Measurements from ENCODE around the gene C3orf22.
"Not testable (repeated sequence)": the region's sequence is repeated elsewhere in the genome, so short reads cannot be mapped to it uniquely, and the experiment has no call there.

Gene C3orf22

DNA sequence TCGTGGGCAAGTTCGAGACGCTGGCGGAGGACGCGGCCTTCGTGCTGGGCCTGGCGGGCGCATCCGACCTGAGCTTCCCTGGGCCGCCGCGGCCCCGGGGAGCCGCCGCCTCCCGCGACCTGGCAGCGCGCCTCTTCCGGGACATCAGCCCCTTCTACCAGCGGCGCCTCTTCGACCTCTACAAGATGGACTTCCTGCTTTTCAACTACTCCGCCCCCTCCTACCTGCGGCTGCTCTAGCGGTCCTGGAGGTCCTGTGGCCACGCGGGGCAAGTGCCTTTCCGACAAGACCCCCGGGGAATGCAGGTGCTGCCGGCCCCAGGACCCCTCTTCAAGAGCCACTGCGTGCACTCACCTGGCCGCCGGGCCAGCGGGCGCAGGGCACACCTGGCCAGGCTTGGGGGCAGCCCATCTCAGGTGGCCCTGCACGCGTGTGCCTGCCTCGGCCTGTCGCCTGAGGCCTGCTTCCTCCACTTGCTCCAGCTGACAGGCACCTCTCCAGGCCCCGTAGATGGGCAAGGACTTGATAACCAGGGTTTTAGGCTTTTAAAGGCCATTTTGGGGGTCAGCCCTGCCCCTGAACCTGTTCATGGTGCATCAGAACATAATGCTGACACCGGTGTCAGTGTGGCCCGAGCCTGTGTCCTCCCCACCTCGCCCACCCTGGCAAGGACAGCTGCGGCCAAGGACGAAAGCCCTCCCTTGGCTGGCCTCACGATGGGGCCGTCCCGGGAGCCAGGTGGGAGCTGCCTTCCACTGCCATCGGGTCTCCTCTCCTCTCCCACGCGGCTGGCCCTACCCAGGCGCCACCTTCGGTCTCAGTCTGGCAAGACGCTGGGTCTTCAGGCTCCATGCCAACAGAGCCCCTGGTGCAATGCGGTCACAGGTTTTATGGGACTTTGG is 16.1 kb downstream of the C3orf22 start:
- no peak for DNase-seq

DNA sequence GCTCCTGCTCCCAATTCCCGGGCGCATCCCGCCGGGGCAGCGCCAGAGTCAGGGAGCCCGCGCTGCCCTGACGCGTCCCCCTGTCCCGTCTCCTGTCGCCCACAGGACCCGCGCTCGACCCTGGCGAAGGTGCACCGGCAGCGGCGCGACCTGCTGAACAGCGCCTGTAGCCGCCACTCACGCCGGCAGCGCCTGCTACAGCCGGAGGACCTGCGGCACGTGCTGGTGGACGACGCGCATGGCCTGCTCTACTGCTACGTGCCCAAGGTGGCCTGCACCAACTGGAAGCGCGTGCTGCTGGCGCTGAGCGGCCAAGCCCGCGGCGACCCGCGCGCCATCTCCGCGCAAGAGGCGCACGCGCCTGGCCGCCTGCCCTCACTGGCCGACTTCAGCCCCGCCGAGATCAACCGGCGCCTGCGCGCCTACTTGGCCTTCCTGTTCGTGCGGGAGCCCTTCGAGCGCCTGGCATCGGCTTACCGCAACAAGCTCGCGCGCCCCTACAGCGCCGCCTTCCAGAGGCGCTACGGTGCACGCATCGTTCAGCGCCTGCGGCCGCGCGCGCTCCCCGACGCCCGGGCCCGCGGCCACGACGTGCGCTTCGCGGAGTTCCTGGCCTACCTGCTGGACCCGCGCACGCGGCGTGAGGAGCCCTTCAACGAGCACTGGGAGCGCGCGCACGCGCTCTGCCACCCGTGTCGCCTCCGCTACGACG is 16.9 kb downstream of the C3orf22 start:
- no peak for DNase-seq

DNA sequence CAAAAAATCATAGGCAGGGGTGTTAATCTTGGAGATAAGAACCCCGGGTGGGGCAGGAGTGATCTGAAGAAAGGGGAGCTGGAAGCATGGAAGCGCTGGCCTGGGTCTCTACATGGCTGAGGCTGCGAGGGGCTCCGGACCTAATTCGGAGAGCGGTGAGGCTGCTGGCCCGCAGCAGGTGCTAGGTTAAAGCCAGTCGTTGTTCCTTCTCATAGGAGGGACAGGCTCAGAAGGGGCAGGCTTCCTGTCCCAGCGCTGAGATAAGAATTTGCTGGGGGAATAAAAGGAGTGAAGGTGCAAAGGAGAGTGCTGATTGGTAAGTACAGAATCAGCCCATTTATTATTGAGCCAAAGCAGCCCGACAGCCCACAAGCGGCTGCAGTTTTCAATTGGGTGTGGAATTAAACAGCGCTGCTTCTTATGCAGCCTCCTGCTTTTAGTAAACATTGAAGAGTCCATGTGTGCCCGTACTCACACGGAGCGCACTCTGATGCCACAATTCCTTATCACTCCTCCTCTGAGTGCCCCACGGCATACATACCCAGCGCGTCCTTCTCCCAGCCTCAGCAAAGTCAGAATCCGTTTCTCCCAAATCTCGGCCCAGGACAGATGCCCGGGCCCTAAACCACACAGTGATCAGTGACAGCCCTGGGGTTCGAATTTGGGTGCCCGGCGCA is 17.6 kb downstream of the C3orf22 start:
- DNase-seq: no peak

DNA sequence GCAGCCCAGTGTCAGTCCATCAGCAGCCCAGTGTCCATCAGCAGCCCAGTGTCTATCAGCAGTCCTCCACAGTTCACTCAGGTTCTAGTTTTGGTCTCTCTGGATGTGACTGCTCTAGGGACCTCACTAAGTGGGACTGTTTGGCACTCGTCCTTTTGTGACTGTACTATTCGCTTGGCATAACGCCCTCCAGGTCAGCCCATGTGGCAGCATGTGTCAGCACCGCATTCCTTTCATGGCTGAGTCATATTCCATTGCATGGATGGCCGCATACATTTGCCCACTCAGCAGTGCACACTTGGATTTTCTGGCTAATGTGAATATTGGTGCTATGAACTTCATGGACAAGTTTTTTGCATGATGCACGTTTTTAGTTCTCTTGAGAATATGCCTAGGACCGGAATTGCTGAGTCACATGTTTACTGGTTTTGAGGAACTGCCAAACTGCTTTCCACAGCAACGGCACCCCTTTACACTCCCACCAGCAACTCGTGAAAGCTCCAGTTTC is 18.3 kb downstream of the C3orf22 start:
- no peak for DNase-seq

DNA sequence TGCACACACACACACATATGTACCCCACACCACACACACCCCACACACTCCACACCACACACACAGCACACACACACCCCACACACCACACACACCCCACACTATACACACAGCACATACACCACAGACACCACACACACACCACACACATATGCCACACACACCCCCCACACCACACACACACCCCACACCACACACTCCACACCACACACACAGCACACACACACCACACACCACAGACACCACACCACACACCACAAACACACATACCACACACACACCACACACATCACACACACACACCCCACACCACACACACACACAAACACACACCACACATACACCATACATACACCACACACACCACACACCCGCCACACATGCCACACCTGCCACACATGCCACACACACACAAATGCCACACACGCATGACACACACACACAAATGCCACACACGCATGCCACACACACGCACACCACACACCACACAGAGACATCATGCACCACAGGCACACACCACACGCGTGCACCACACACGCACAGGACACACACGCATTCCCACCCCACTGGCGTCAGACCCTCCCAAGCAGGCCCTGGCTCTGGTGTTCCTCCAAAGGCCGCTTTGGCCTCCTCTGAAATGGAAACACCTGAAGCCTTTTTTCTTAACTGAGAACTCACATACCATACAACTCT is 19.0 kb downstream of the C3orf22 start:
- DNase-seq: no peak

DNA sequence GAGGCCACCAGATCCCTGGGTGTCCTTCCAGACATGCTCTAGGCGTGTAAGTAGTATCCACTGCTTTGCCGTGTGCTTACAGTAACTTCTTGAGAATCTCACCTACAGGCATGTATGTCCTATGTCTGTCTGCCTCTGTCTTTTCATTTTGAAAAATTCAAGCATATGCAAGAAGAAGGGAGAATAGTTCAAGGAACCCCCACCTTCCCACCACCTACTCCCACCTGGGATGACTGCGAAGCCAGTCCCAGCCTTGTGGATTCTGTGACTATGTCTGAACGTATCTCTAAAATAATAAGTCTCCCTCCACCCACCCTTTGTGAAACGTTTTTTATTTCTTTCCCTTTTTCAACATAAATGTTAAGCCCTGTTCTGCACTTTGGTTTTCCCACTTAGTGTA is 19.8 kb downstream of the C3orf22 start:
- no peak for DNase-seq

DNA sequence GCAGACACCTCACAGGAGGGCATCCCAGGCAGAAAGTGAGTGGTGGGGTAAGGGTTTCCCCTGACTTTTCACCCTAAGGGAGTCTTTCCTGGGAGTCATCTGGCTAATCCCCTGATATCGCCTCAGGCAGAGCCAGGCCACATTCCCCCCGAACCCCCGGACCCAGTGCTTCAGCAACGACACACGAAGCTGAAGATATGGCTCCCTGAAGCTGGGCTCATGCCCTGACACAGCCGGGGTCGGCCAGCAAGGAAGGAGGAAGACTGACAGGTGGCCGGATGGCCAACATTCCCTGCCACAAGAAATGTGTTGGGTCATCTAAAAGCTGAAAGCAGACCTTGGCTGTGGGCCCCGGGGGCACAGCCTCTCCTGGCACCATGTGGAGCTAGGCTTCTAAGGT is 20.4 kb downstream of the C3orf22 start:
- no peak for DNase-seq

DNA sequence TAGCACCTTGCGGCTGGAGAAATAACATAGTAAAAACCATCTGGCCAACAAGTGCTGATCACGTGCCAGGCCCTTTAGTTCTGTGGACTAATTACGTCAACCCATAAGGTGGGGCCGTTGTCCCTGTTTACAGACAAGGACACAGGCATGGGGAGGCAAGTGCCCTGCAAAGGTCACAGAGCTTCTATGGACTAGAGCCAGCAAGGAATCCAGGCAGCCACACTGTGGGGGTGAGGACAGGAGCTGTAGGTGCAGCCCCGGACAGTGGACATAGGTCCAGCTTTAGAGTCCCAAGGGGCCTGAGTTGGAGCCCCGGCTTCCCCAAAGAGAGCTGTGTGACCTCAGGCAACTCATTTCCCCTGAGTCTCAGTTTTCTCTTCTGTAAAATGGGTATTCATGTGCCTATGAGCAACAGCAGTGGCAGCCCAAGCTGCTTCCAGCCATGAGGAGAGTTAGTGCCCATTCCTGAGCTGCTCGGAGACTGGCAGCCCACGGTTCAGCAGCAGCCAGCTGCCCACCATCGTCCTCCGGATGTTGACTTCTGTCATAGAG is 20.9 kb downstream of the C3orf22 start:
- DNase-seq: no peak

DNA sequence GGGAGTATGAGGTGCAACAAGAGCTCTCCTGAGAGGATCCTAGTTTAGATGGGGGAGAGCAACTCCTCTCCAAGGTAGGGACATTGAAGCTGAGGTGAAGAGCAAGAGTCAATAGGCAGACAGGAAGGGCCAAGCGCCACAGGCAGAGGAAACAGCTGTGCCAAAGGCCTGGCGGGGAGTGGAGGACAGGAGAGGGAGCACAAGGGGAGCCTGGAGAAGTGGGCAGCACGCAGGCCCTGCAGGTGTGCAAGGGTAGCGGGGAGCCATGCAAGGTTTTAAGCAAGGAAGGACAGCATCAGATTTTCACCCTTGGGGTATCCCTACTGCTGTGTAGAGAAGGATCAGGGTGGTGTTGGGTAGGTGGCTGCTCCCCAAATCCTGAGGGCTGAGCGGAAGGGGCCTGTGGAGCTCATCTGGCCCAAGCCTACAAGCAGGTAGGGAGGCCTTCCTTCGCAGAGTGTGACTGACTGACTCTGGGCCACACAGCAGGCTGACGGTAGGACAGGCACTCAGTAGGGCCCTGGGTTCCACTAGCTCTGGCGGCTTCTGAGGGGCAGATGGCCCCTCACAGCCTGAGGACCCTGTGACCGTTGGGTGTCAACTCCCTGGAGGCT is 21.5 kb downstream of the C3orf22 start:
- DNase-seq: no peak

DNA sequence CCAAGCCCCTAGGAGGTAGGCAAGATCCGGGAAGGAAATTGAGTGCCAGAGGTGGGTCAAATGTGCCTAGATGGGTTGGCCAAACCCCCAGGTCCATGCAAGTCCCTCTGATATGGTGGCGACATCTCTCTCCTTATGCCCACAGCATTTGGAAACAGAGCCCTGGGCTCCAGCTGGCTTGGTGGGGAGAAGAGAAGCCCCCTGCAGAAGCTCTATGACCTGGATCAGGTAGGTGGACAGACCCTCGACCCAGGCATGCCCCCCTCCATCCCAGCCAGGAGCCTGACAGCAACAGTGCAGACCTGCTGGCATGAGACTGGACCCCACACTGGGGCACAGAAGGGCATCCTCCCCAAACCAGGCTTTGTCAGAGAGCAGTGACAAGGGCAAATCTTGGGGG is 22.6 kb downstream of the C3orf22 start:
- no peak for DNase-seq

DNA sequence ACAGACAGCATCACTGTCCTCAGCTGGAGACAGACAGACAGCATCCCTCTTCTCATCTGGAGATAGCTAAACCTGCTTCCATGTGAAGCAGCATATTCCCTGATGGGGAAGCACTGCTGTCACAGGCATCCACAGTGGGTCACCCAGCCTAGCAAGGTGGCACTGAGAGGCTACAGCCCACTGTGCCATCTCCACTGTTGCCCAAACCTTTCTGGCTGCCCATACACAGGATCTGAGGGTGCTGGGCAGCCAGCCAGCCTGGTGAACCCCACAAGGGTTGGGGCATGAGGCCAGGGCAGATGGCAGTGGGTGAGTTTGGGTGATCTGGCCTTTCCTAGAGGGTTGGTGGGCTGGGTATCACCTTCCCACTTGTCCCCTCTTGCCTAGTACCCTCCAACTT is 23.1 kb downstream of the C3orf22 start:
- no peak for DNase-seq

DNA sequence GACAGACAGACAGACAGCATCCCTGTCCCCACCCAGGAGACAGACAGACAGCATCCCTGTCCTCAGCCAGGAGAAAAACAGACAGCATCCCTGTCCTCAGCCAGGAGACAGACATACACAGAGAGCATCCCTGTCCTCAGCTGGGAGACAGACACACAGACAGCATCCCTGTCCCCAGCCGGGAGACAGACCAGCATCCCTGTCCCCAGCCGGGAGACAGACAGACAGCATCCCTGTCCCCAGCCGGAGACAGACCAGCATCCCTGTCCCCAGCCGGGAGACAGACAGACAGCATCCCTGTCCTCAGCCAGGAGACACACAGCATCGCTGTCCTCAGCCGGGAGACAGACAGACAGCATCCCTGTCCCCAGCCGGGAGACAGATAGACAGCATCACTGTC is 24.0 kb downstream of the C3orf22 start:
- DNase-seq: not testable (repeated sequence)

DNA sequence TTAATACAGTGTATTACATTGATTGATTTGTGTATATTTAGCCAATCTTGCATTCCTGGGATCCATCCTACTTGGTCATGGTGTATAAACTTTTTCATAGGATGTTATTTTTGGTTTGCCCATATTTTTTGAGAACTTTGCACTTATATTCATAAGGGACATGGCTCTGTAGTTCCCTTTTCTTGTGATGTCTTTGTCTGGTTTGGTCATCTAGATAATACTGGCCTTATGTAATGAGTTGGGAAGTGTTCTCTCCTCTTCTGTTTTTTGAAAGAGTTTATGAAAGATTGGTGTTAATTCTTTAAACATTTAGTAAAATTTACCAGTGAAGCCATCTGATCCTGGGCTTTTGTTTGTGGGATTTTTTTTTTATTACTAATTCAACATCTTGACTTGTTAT is 25.2 kb downstream of the C3orf22 start:
- no peak for DNase-seq

DNA sequence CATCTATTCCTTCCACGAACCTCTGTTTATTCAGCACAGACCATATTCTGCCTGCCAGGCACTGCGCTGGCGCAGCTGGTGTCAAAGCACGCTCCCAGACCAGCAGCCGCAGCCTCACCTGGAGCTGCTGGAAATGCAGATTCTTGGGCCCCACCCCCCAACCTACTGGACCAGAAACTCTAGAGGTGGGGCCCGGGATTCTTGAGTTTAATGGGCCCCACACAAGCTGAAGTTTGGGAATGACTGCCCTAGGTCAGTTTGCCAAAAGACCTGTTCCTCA is 27.7 kb downstream of the C3orf22 start:
- DNase-seq: no peak

DNA sequence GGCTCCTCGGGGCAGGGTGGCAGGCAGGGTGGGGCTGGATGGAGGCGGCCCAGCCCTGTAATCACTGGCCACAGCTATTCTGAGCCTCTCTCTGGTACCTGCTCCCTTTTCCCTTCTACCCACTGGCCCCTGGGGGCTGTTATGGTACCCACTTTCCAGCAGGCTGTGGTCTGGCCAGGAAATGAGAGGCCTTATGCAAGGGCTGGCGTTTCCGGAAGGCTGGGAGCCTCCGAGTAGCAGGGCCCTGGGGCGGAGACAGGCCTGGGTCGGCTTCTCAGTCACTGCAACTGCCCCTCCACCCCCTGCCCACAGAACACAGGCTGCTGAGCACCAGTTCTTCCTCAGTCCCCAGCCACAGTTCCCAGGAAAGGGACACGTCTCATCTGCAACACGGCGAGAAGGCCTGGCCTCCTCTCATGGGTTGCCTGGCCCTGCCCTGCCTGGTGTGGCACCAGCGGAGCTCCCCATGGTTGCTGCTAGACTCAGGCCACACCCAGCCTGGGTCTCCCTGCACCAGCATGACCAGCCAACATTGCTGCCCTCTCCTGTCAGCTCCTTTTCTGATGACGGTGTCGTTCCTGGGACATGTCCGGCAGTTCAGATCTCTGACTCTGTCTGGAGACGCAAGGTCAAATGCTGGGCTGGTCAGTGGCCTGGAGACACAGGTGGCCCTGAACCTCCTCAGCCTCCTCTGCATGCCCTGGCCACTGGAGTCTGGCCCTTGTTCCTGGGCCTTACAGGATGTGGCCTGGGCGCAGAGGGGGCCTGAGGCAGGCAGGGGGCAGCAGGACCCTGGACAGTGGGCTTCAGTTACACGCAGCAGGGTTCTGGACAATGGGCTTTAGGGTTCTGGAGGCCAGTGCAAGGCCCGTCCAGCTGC is 28.3 kb downstream of the C3orf22 start:
- no peak for DNase-seq

DNA sequence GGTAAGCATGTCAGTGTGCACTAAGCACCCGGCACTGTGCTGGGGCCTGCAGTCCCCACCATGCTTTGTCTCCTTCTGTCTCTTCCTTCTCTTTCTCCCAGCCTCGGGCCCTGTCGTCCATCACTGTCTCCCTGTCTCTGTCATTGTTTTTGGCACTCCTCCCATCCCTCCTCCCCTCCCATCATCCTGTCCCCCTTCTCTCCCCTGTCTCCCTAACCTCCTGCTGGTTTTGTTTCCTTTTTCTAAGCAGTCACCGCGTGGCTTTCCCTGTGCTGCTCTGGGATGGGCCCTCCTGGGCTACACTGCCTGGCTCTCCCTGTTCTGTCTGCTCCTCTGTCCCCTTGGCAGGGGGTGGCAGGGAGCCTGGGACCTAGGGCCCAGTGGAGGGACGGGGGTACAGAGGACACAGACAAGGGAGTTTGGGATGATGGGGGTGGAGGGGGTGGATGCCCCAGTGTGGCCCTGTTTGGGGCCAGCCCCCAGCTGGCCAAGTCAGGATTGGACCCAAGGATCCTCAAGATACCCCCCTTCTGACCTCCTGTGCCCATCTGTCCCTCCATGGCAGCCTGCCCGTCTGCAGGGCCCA is 29.1 kb downstream of the C3orf22 start:
- no peak for DNase-seq

DNA sequence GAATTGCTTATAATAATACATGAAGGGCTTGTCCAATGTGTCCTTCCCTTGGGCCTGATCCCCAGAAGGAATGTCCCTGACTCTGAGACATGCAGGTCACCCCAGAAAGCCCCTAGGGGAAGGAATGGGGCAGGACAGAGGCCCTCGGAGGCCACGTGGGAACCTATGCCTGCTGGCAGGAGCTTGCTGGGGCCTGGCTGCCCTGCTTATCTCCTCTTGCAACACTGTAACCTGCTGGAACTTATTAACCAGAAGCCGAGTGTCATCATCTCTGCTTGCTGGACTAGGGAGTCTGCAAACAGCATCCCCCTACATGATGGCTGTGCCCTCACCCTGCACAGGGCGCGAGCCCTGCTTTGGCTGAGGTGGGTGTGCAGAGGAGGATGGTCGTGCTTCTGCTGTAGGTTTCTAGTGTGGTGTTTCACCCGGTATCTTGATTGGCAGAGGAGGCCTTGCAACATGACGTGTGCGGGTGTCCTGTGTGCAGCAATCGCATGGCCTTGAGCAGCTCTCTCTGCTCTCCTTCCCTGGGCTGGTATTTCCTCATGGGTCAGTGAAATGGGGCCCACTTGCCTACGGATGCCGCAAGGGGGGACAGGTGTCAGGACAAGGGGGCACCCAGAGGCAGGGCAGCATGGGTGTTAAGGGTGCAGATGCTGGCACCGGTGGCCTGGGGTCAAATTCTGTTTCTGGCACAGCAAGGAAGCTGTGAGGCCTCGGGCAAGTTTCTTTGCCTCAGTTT is 29.8 kb downstream of the C3orf22 start:
- no peak for DNase-seq

DNA sequence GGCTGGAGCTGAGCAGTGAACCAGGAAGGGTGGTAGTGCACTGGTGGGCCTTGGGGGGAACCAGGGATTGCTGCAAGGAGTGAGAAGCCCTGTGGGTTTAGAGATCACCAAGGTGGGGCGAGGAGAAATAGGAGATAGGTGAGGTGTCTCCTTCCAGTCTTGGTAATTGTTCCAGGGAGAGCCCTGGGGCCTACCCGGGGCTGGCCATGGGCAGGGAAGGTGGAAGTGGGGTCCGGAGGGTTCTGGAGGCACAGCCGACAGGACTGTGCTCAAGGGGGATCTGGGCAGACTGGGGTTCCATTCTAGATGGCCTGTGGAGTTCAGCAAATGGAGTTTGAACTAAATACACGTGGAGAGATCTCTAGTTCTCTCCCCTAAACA is 30.3 kb downstream of the C3orf22 start:
- no peak for DNase-seq

DNA sequence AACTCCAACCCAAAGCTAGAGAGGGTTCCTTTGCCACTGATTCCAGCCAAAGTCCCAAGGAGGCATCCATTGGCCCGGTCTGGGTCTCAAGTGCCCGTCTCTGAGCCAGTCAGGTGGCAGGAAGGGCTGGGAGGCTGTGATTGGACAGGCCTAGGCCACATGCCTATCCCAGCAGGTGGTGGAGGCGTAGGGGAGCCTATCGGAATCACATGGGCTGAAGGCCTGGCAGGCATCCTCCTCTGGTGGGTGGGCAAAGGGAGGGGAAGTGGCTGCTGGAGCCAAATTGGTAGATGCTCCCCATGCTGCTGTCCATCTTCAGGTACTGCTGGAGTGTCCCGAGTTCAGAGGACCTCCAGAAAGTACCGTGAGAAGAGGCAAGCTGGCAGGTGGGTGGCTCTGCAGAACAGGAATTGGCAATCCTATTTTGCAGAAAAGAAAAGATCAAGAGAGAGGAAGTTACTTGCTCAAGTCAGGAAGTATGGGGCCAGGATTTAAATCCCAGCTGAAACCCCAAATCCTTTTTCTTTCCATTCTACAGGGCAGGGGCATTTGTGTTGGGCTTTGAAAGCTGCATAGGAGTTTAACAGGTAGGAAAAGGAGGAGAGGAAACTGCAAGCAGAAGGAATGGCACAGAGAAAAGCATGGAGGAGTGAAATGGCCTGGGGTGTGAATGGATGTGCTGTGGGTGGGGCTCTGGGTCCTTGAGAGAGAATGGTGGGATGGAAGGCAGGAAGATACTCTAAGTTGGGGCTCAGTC is 31.1 kb downstream of the C3orf22 start:
- no peak for DNase-seq

DNA sequence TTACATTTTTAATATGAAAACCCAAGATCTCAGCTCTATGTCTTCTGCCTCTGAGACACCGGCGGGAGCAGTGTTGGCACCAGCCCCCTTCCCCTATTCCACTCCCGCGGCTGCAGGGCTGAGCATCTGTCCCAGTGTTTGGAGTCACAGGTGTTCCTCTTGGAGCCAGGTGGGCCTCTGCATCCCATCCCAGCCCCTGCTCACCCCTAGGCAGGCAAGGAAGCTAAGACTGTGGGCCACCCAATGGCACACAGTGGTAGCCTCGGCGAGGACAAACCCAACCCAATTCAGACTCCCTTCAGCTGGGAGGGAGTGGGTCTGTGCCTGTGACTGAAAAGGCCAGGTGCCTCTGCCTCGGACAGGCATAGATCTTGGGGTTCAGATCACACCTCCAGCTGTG is 31.7 kb downstream of the C3orf22 start:
- no peak for DNase-seq

Measured in DMS79 (cell line).